SK-N-SH treated with all-trans-retinoic acid at 6 μM for 48 hours (cell line): ENCODE data around the gene SNAP91.

ENCODE experiments used
- ARNTL ChIP-seq: fragments of 450-650 bp; formaldehyde crosslinking; IDR thresholded peaks from 2 replicates; pipeline ENCODE4 v1.5.0; 2020; ENCODE audit warnings: low read depth, mild to moderate bottlenecking, moderate library complexity, borderline replicate concordance
- BACH2 ChIP-seq: fragments of 250-450 bp; sonication (Bioruptor Pico); IDR thresholded peaks from 2 replicates; pipeline ENCODE4 v1.9.0; 2021; ENCODE audit warnings: mild to moderate bottlenecking, borderline replicate concordance
- GLIS3 ChIP-seq: fragments of 250-450 bp; sonication (Bioruptor Pico); IDR thresholded peaks from 2 replicates; pipeline ENCODE4 v1.5.0; 2020; ENCODE audit warnings: mild to moderate bottlenecking, moderate library complexity
- ISL1 ChIP-seq: fragments of 250-450 bp; sonication (Bioruptor Pico); IDR thresholded peaks from 2 replicates; pipeline ENCODE4 v2.1.2; 2022; ENCODE audit warnings: mild to moderate bottlenecking, moderate library complexity
- OSR1 ChIP-seq: fragments of 250-450 bp; sonication (Bioruptor Pico); IDR thresholded peaks from 2 replicates; pipeline ENCODE4 v1.8.0; 2022; ENCODE audit warnings: moderate library complexity, mild to moderate bottlenecking, inconsistent platforms
- RARB ChIP-seq: fragments of 250-450 bp; sonication (Bioruptor Pico); IDR thresholded peaks from 2 replicates; pipeline ENCODE4 v1.8.0; 2021; ENCODE audit warnings: mild to moderate bottlenecking, moderate library complexity
- TOX ChIP-seq: fragments of 250-450 bp; sonication (Bioruptor Pico); IDR thresholded peaks from 2 replicates; pipeline ENCODE4 v1.8.0; 2021; ENCODE audit warnings: mild to moderate bottlenecking, moderate library complexity, borderline replicate concordance
- ZFP30 ChIP-seq: fragments of 450-650 bp; formaldehyde crosslinking; IDR thresholded peaks from 2 replicates; pipeline ENCODE4 v1.5.0; 2022; ENCODE audit warnings: mild to moderate bottlenecking, moderate library complexity
- TF ChIP-seq, protein P1 (sequence below): fragments of 250-450 bp; sonication (Bioruptor Pico); IDR thresholded peaks from 2 replicates; pipeline ENCODE4 v1.8.0; 2021; ENCODE audit warnings: low read depth, mild to moderate bottlenecking, moderate library complexity, borderline replicate concordance
- TF ChIP-seq, protein P2 (sequence below): fragments of 250-450 bp; sonication (Bioruptor Pico); IDR thresholded peaks from 2 replicates; pipeline ENCODE4 v1.8.0; 2020; ENCODE audit warnings: mild to moderate bottlenecking, moderate library complexity, borderline replicate concordance
- TF ChIP-seq, protein P3 (sequence below): fragments of 250-450 bp; sonication (Bioruptor Pico); IDR thresholded peaks from 2 replicates; pipeline ENCODE4 v1.5.1; 2020; ENCODE audit warnings: low read depth, mild to moderate bottlenecking, moderate library complexity

DNA sequence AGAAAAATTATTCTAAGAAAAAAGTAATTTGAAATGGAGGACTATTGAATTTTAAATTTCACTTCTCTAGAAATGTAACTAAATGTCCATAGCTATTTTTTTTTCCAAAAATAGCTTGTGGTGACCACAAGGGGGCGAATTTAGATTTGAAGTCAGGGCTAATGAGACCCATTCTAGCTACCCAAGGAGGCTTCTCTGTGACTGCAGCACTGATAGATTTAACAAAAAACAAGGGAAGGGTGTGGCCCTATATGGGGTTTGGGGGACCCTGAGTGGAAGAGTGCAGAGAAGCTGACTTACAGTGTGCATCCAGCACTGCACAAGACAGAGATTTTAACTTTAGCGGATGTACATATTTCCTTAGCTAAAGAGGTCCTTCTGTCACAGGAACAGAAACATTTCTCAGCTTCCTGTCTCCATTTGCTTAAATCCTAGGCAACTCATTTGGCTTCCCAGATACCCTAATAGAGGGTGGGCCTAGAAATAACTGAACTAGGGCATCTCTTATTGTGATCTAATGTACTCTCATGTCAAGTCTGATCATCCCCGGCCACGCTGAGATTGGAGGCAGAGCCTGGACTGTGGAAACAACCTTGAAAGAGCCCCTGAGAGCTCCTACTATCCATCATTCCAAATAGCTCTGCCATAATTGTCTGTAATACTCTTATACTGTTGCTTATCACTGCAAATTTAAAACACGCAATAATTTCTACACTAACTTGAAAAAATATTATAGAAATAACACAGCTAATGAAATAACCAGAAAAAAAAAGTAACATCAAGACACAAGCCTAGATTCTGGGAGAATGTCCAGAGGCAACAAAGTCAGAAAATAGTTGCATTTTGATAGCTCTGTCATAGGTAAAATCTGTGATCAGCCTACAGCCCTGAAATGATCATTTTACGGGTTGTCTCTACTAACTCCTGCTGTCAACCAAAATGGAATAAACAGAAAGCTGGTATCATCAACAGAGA lies 93.6 kb downstream of the SNAP91 start:
- TF ChIP-seq OSR1 (CRISPR knock-in tag) (no peak), RARB (CRISPR knock-in tag) (no peak), BACH2 (no peak), ZFP30 (CRISPR knock-in tag) (no peak), ARNTL (CRISPR knock-in tag) (no peak), GLIS3 (CRISPR knock-in tag) (peak; percentile 58; the same call in 1 of the 2 replicates), TOX (CRISPR knock-in tag) (no peak), ISL1 (CRISPR knock-in tag) (peak; percentile 96)
- TF ChIP-seq, protein P1, sequence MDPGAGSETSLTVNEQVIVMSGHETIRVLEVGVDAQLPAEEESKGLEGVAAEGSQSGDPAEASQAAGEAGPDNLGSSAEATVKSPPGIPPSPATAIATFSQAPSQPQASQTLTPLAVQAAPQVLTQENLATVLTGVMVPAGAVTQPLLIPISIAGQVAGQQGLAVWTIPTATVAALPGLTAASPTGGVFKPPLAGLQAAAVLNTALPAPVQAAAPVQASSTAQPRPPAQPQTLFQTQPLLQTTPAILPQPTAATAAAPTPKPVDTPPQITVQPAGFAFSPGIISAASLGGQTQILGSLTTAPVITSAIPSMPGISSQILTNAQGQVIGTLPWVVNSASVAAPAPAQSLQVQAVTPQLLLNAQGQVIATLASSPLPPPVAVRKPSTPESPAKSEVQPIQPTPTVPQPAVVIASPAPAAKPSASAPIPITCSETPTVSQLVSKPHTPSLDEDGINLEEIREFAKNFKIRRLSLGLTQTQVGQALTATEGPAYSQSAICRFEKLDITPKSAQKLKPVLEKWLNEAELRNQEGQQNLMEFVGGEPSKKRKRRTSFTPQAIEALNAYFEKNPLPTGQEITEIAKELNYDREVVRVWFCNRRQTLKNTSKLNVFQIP (CRISPR knock-in tag): no peak
- TF ChIP-seq, protein P2, sequence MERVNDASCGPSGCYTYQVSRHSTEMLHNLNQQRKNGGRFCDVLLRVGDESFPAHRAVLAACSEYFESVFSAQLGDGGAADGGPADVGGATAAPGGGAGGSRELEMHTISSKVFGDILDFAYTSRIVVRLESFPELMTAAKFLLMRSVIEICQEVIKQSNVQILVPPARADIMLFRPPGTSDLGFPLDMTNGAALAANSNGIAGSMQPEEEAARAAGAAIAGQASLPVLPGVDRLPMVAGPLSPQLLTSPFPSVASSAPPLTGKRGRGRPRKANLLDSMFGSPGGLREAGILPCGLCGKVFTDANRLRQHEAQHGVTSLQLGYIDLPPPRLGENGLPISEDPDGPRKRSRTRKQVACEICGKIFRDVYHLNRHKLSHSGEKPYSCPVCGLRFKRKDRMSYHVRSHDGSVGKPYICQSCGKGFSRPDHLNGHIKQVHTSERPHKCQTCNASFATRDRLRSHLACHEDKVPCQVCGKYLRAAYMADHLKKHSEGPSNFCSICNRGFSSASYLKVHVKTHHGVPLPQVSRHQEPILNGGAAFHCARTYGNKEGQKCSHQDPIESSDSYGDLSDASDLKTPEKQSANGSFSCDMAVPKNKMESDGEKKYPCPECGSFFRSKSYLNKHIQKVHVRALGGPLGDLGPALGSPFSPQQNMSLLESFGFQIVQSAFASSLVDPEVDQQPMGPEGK: no peak
- TF ChIP-seq, protein P3, sequence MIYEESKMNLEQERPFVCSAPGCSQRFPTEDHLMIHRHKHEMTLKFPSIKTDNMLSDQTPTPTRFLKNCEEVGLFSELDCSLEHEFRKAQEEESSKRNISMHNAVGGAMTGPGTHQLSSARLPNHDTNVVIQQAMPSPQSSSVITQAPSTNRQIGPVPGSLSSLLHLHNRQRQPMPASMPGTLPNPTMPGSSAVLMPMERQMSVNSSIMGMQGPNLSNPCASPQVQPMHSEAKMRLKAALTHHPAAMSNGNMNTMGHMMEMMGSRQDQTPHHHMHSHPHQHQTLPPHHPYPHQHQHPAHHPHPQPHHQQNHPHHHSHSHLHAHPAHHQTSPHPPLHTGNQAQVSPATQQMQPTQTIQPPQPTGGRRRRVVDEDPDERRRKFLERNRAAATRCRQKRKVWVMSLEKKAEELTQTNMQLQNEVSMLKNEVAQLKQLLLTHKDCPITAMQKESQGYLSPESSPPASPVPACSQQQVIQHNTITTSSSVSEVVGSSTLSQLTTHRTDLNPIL (CRISPR knock-in tag): no peak
